DND-41 (cell line): ENCODE results near the gene BCAS3.

Experiments used
- EZH2 ChIP-seq: IDR thresholded peaks from 3 replicates; pipeline ENCODE4 v1.6.1; 2012; ENCODE audit warnings: borderline replicate concordance, low read depth, mild to moderate bottlenecking, moderate library complexity, low read length, inconsistent platforms; ENCODE audit not compliant: severe bottlenecking
- TF ChIP-seq, protein P1 (sequence below): IDR thresholded peaks from 2 replicates; pipeline ENCODE4 v1.5.1; 2012; ENCODE audit warnings: borderline replicate concordance, low read length, moderate library complexity, mild to moderate bottlenecking; ENCODE audit not compliant: poor library complexity, severe bottlenecking; ENCODE audit errors: extremely low read depth

DNA sequence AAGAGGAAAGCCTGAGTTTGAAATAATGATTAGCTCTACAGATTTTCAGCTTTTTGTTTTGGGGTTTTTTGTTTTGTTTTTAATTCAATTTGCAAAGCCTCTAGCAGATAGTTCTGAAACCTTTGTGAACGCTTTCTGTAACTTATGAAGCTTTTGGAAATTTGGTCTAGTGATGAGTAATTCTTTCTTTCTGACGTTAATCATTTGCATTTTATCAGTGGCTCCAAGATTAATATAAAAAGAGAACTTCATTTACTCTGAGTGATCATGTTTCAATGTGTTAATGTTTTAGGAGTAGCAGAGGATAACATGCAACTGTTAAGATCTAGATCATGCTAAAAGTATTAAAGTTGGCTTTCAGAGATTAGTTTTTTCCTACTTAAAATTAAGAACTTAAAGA is 561.7 kb downstream of the BCAS3 start:
- TF ChIP-seq EZH2, result no peak
- TF ChIP-seq, protein P1, sequence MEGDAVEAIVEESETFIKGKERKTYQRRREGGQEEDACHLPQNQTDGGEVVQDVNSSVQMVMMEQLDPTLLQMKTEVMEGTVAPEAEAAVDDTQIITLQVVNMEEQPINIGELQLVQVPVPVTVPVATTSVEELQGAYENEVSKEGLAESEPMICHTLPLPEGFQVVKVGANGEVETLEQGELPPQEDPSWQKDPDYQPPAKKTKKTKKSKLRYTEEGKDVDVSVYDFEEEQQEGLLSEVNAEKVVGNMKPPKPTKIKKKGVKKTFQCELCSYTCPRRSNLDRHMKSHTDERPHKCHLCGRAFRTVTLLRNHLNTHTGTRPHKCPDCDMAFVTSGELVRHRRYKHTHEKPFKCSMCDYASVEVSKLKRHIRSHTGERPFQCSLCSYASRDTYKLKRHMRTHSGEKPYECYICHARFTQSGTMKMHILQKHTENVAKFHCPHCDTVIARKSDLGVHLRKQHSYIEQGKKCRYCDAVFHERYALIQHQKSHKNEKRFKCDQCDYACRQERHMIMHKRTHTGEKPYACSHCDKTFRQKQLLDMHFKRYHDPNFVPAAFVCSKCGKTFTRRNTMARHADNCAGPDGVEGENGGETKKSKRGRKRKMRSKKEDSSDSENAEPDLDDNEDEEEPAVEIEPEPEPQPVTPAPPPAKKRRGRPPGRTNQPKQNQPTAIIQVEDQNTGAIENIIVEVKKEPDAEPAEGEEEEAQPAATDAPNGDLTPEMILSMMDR, result no peak
